Subcutaneous preadipocyte (primary cell): Measurements from ENCODE around the gene ADARB2. TPM values are rescaled to one million over a fixed set of nuclear protein-coding genes. Genes with fewer than 3 reads are reported as not detected.

Experiments
- total RNA-seq: library from RNA; depleted of rRNA; stranded (reverse); fragments of >200 nt; gene quantifications from 2 replicates; pipeline ENCODE4 v1.2.3, GENCODE V29; 2012

ADARB2 gene
- not detected in 2 replicates for total RNA-seq

DNA sequence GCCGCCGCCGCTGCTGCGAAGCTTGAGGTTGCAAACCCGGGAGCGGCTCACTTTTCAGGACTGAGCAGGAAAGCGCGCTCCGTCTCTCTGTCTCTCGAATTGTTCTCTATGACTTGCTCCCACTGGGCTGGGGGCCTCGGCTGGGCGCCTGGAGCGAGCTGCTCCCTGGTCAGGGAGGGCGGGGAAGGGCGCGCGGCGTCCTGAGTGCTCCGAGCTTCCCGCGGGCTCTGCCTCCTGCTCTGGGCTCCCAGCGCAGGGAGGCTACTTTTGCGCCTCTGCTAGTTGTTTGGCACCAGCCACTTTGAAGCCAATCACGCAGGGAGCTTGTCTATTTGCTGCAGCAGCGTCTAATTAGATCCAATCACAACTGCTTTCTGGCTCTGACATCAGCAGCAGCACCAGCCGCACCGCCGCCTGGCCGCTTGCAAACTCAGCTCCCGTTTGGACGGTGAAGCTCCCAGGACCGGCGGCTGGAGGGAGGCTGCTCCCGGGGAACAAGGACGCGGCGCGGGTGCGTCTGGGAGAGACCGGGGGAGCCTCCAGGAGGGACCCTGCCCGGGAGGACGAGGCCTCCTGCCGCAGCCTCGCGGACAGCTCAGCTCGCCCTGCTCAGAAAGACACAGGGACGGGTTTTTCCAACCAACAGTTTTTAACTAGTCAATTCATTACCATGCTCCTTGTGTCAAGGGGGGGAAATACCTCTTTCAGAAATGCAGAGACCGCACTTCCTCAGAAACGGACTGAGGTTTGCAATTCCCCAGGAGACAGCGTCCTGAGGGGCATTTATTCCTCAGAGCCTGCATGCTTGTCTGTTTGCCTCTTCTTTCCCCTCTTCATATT, at the start of gene ADARB2:
ADARB2 (minus strand) TSS at position 304 of the 840 bp plus-strand sequence.

